Neural progenitor cell (in vitro differentiated cells): ENCODE results near the gene GPHN.

Experiments
- CTCF ChIP-seq: fragments of 200-600 bp; sonication (generic); IDR thresholded peaks from 2 replicates; pipeline ENCODE4 v1.5.1; 2017; ENCODE audit warnings: antibody characterized with exemption, mild to moderate bottlenecking
- EZH2 ChIP-seq: fragments of 200-600 bp; sonication (generic); IDR thresholded peaks from 2 replicates; pipeline ENCODE4 v1.6.1; 2017; ENCODE audit warnings: antibody characterized with exemption, mild to moderate bottlenecking, moderate library complexity

GRCh38 chr14:66735853-66736252 is 227.9 kb downstream of the GPHN start:
- TF ChIP-seq EZH2 (no peak), CTCF (no peak)
